Keratinocyte (primary cell): ENCODE results near the gene FAM162A. TPM values are rescaled to one million over a fixed set of nuclear protein-coding genes. Genes with fewer than 3 reads are reported as not detected.

ENCODE experiments used
- DNase-seq: peaks from one replicate; pipeline ENCODE4 v3.0.0-alpha.2; 2011; ENCODE audit warnings: low read depth, missing footprints, low spot score
- FAIRE-seq: peaks from 2 replicates; lab custom pipeline; 2011; peaks lifted over from hg19 to GRCh38; lab: Jason Lieb, UNC
- H2AFZ ChIP-seq: 2 replicates; pipeline ENCODE4 v1.6.0; 2012; ENCODE audit warnings: low read length, control low read depth, inconsistent platforms; ENCODE audit not compliant: control insufficient read depth
- H3K27ac ChIP-seq: 2 replicates; pipeline ENCODE4 v1.5.1; 2011; ENCODE audit warnings: low read length; ENCODE audit not compliant: control insufficient read depth, insufficient read depth
- H3K27me3 ChIP-seq: 3 replicates; pipeline ENCODE4 v1.6.0; 2011; ENCODE audit warnings: low read length; ENCODE audit not compliant: control insufficient read depth, insufficient read depth; ENCODE audit errors: extremely low read depth
- H3K36me3 ChIP-seq, 2 experiments: 2 replicates in 1 of 2; 3 replicates in 1 of 2; pipeline ENCODE4 v1.5.1; 2011; ENCODE audit warnings: low read length in 2 of 2, mild to moderate bottlenecking in 1 of 2; ENCODE audit not compliant: control insufficient read depth in 2 of 2, insufficient read depth in 2 of 2; ENCODE audit errors: extremely low read depth in 1 of 2
- H3K4me1 ChIP-seq: 3 replicates; pipeline ENCODE4 v1.5.1; 2011; ENCODE audit warnings: low read length; ENCODE audit not compliant: control insufficient read depth, insufficient read depth; ENCODE audit errors: extremely low read depth
- H3K4me2 ChIP-seq: 3 replicates; pipeline ENCODE4 v1.6.0; 2011; ENCODE audit warnings: low read depth, low read length; ENCODE audit not compliant: control insufficient read depth, insufficient read depth; ENCODE audit errors: extremely low read depth
- H3K4me3 ChIP-seq, 3 experiments: fragments of 200-600 bp in 1 of 3; sonication (generic) in 1 of 3; 2 replicates in 2 of 3; 3 replicates in 1 of 3; pipeline ENCODE4 v1.5.1; 2011 to 2016; ENCODE audit warnings: low read length in 3 of 3, mild to moderate bottlenecking in 3 of 3, control low read depth in 2 of 3, inconsistent platforms in 1 of 3, low read depth in 1 of 3, mixed read lengths in 1 of 3, mixed run types in 1 of 3, moderate library complexity in 1 of 3; ENCODE audit not compliant: control insufficient read depth in 2 of 3, insufficient read depth in 2 of 3; ENCODE audit errors: extremely low read depth in 1 of 3
- H3K79me2 ChIP-seq: 2 replicates; pipeline ENCODE4 v1.6.0; 2012; ENCODE audit warnings: low read length; ENCODE audit not compliant: control insufficient read depth, insufficient read depth
- H3K9ac ChIP-seq: 3 replicates; pipeline ENCODE4 v1.6.0; 2011; ENCODE audit warnings: low read length; ENCODE audit not compliant: control insufficient read depth, insufficient read depth; ENCODE audit errors: extremely low read depth
- H3K9me1 ChIP-seq: 3 replicates; pipeline ENCODE4 v1.6.0; 2011; ENCODE audit warnings: low read length; ENCODE audit not compliant: control insufficient read depth, insufficient read depth; ENCODE audit errors: extremely low read depth
- H3K9me3 ChIP-seq: 2 replicates; pipeline ENCODE4 v1.5.1; 2012; ENCODE audit warnings: low read depth, low read length; ENCODE audit not compliant: control insufficient read depth
- H4K20me1 ChIP-seq: 3 replicates; pipeline ENCODE4 v1.6.0; 2011; ENCODE audit warnings: low read length; ENCODE audit not compliant: control insufficient read depth, insufficient read depth; ENCODE audit errors: extremely low read depth
- CTCF ChIP-seq, 3 experiments: IDR thresholded peaks in 1 of 3; conservative IDR thresholded peaks in 1 of 3; optimal IDR thresholded peaks in 1 of 3; 2 replicates in 2 of 3; 3 replicates in 1 of 3; pipeline versions ENCODE3 to v1.5.1; 2011; ENCODE audit warnings: low read length in 3 of 3, mild to moderate bottlenecking in 3 of 3, moderate library complexity in 2 of 3, control low read depth in 1 of 3, inconsistent platforms in 1 of 3; ENCODE audit not compliant: insufficient read depth in 2 of 3; ENCODE audit errors: extremely low read depth in 1 of 3
- EZH2 ChIP-seq: IDR thresholded peaks from one replicate; pipeline ENCODE4 v1.6.1; 2012; ENCODE audit warnings: inconsistent platforms, mild to moderate bottlenecking, low read length, moderate library complexity
- dilution Hi-C: fragments of 300-500 bp; cut with MboI; formaldehyde crosslinking; loops from one replicate; pipeline ENCODE4 v1.7.0; 2020; ENCODE audit warnings: low sequenced_read_pairs; ENCODE audit not compliant: extremely low pct_ligation_motif_present
- polyA plus RNA-seq, 5 experiments: library from polyadenylated mRNA; depleted of rRNA in 3 of 5; stranded (reverse) in 3 of 5; stranded (forward) in 1 of 5; unstranded in 1 of 5; fragments of >200 nt; gene quantifications; 1 replicate in 1 of 5; 2 replicates in 3 of 5; 3 replicates in 1 of 5; pipeline versions ENCODE4 v1.2.1 to v1.2.3, GENCODE V29; 2011 to 2012; ENCODE audit warnings: missing spikeins in 2 of 5, low read depth in 1 of 5, low replicate concordance in 1 of 5

FAM162A gene
- polyA plus RNA-seq, 1 donor (not counting 4 experiments of a cell fraction or from before 2014, with no cell fraction given): 124 TPM

GRCh38 chr3:122392868-122393844 lies 9.2 kb downstream of the FAM162A start:
- peak; percentile 69 for FAIRE-seq
- dilution Hi-C loops: no loop called here
- Histone ChIP-seq H3K27me3 (no peaks in the 10 kb centered on the region), H2AFZ (no peak overlapping the region), H3K9me1 (no peaks in the 10 kb centered on the region), H3K4me3 (no peak overlapping the region), H3K4me1 (peaks cover 9% of the 10 kb centered on the region), H3K79me2 (no peaks in the 10 kb centered on the region), H3K9ac (no peak overlapping the region), H3K4me2 (no peak overlapping the region), H3K9me3 (no peaks in the 10 kb centered on the region), H4K20me1 (no peaks in the 10 kb centered on the region), H3K36me3 (no peaks in the 10 kb centered on the region), H3K27ac (no peak overlapping the region)
- no peak for TF ChIP-seq EZH2
- peak in 2 of 3 experiments; percentile 70 to 72 for TF ChIP-seq CTCF (optimal IDR thresholded peaks at IDR 0.05 in 1 of 3, IDR thresholded peaks at IDR 0.05 in 1 of 3, conservative IDR thresholded peaks at IDR 0.05 in 1 of 3; ENCODE audit: extremely low read depth in 1 of 3, insufficient read depth in 2 of 3, low read length in 3 of 3)
- no peak for DNase-seq

GRCh38 chr3:122394173-122394572 lies 10.2 kb downstream of the FAM162A start:
- DNase-seq (no peak), FAIRE-seq (peak; percentile 46)
- H3K36me3 ChIP-seq: no peaks in the 10 kb centered on the region
- no peaks in the 10 kb centered on the region for H3K79me2 ChIP-seq
- no peak for TF ChIP-seq CTCF (optimal IDR thresholded peaks at IDR 0.05 in 1 of 3, IDR thresholded peaks at IDR 0.05 in 1 of 3, conservative IDR thresholded peaks at IDR 0.05 in 1 of 3; ENCODE audit: extremely low read depth in 1 of 3, insufficient read depth in 2 of 3, low read length in 3 of 3)
- TF ChIP-seq EZH2: no peak
- H3K27me3 ChIP-seq: no peaks in the 10 kb centered on the region
- dilution Hi-C loops: no loop called here
- H3K4me1 ChIP-seq: peaks cover 9% of the 10 kb centered on the region
- H3K9me3 ChIP-seq: no peaks in the 10 kb centered on the region
- H2AFZ ChIP-seq: no peak overlapping the region
- no peak overlapping the region for H3K4me2 ChIP-seq
- H3K4me3 ChIP-seq: no peak overlapping the region
- no peaks in the 10 kb centered on the region for H4K20me1 ChIP-seq
- no peak overlapping the region for H3K9ac ChIP-seq
- no peaks in the 10 kb centered on the region for H3K9me1 ChIP-seq
- H3K27ac ChIP-seq: no peak overlapping the region
